HUES48 (cell line): Measurements from ENCODE around the gene PHACTR4.
"Not testable (repeated sequence)": the region's sequence is repeated elsewhere in the genome, so short reads cannot be mapped to it uniquely, and the experiment has no call there.

ENCODE experiments used
- H3K27ac ChIP-seq: one replicate; pipeline ENCODE4 v1.7.0; 2013; ENCODE audit warnings: low read depth, low read length, inconsistent platforms
- H3K27me3 ChIP-seq: 2 replicates; pipeline ENCODE4 v1.6.1; 2013; ENCODE audit warnings: mild to moderate bottlenecking, low read length; ENCODE audit not compliant: control insufficient read depth, insufficient read depth
- H3K36me3 ChIP-seq: 2 replicates; pipeline ENCODE4 v1.6.1; 2013; ENCODE audit warnings: low read length; ENCODE audit not compliant: control insufficient read depth, insufficient read depth
- H3K4me1 ChIP-seq: 2 replicates; pipeline ENCODE4 v1.6.1; 2013; ENCODE audit warnings: mild to moderate bottlenecking, low read length; ENCODE audit not compliant: control insufficient read depth, insufficient read depth
- H3K4me3 ChIP-seq: 2 replicates; pipeline ENCODE4 v1.5.1; 2013; ENCODE audit warnings: mild to moderate bottlenecking, low read depth, low read length
- H3K9ac ChIP-seq: 2 replicates; pipeline ENCODE4 v1.6.1; 2013; ENCODE audit warnings: mild to moderate bottlenecking, low read depth, low read length, moderate library complexity
- H3K9me3 ChIP-seq: 2 replicates; pipeline ENCODE4 v1.6.1; 2013; ENCODE audit warnings: low read length; ENCODE audit not compliant: control insufficient read depth, insufficient read depth

PHACTR4 gene

GRCh38 chr1:28340221-28340974 lies 29.1 kb upstream of the PHACTR4 start:
- Histone ChIP-seq H3K36me3 (peaks cover 5% of the 10 kb centered on the region), H3K9me3 (no peaks in the 10 kb centered on the region), H3K27me3 (no peaks in the 10 kb centered on the region), H3K4me1 (no peaks in the 10 kb centered on the region), H3K9ac (no peak overlapping the region), H3K4me3 (no peak overlapping the region), H3K27ac (no peak overlapping the region)

GRCh38 chr1:28341591-28341990 lies 27.9 kb upstream of the PHACTR4 start:
- Histone ChIP-seq H3K4me3 (no peak overlapping the region), H3K9me3 (no peaks in the 10 kb centered on the region)

GRCh38 chr1:28343405-28343804 lies 26.1 kb upstream of the PHACTR4 start:
- Histone ChIP-seq H3K9me3 (no peaks in the 10 kb centered on the region), H3K27me3 (no peaks in the 10 kb centered on the region), H3K36me3 (no peaks in the 10 kb centered on the region), H3K4me3 (no peak overlapping the region), H3K9ac (no peak overlapping the region), H3K27ac (no peak overlapping the region), H3K4me1 (no peaks in the 10 kb centered on the region)

More at GRCh38 chr1:28341591-28341990, 27.9 kb upstream of the PHACTR4 start:
- Histone ChIP-seq H3K27ac (no peak overlapping the region), H3K4me1 (no peaks in the 10 kb centered on the region), H3K27me3 (no peaks in the 10 kb centered on the region), H3K36me3 (no peaks in the 10 kb centered on the region), H3K9ac (no peak overlapping the region)

- H3K36me3 ChIP-seq, H3K4me1 ChIP-seq, H3K4me3 ChIP-seq, H3K9me3 ChIP-seq, H3K27ac ChIP-seq, H3K27me3 ChIP-seq, H3K9ac ChIP-seq: not testable (repeated sequence)
These were observed 16.2 kb upstream of the PHACTR4 start for GRCh38 chr1:28353248-28353810.

GRCh38 chr1:28354121-28354520 lies 15.4 kb upstream of the PHACTR4 start:
- H3K9ac ChIP-seq, result no peak overlapping the region
- no peak overlapping the region for H3K27ac ChIP-seq
- H3K9me3 ChIP-seq, result no peaks in the 10 kb centered on the region
- no peaks in the 10 kb centered on the region for H3K4me1 ChIP-seq
- H3K27me3 ChIP-seq, result no peaks in the 10 kb centered on the region
- H3K36me3 ChIP-seq, result no peaks in the 10 kb centered on the region
- H3K4me3 ChIP-seq, result no peak overlapping the region

GRCh38 chr1:28358716-28359115 lies 10.8 kb upstream of the PHACTR4 start:
- Histone ChIP-seq H3K4me1 (no peaks in the 10 kb centered on the region), H3K9ac (no peak overlapping the region), H3K4me3 (no peak overlapping the region), H3K27me3 (no peaks in the 10 kb centered on the region), H3K36me3 (no peaks in the 10 kb centered on the region), H3K27ac (no peak overlapping the region), H3K9me3 (no peaks in the 10 kb centered on the region)

GRCh38 chr1:28359592-28360239 lies 9.8 kb upstream of the PHACTR4 start:
- H3K9me3 ChIP-seq, result no peaks in the 10 kb centered on the region
- H3K9ac ChIP-seq, result no peak overlapping the region
- no peak overlapping the region for H3K27ac ChIP-seq
- H3K27me3 ChIP-seq, result no peaks in the 10 kb centered on the region
- no peak overlapping the region for H3K4me3 ChIP-seq
- no peaks in the 10 kb centered on the region for H3K4me1 ChIP-seq
- H3K36me3 ChIP-seq, result no peaks in the 10 kb centered on the region

- Histone ChIP-seq H3K4me1 (peaks cover 5% of the 10 kb centered on the region), H3K4me3 (no peak overlapping the region), H3K9ac (no peak overlapping the region), H3K9me3 (no peaks in the 10 kb centered on the region), H3K36me3 (no peaks in the 10 kb centered on the region), H3K27ac (no peak overlapping the region), H3K27me3 (no peaks in the 10 kb centered on the region)
These were observed 4.7 kb upstream of the PHACTR4 start for GRCh38 chr1:28364888-28365287.

GRCh38 chr1:28365864-28366263 lies 3.7 kb upstream of the PHACTR4 start:
- no peak overlapping the region for H3K27ac ChIP-seq
- H3K9me3 ChIP-seq, result no peaks in the 10 kb centered on the region

GRCh38 chr1:28368608-28369007 lies 932 bp upstream of the PHACTR4 start:
- not testable (repeated sequence) for H3K4me3 ChIP-seq, H3K27me3 ChIP-seq, H3K27ac ChIP-seq, H3K9me3 ChIP-seq, H3K36me3 ChIP-seq, H3K9ac ChIP-seq, H3K4me1 ChIP-seq

More at GRCh38 chr1:28365864-28366263, 3.7 kb upstream of the PHACTR4 start:
- no peaks in the 10 kb centered on the region for H3K27me3 ChIP-seq
- H3K36me3 ChIP-seq, result no peaks in the 10 kb centered on the region
- peaks cover 7% of the 10 kb centered on the region for H3K4me1 ChIP-seq
- no peak overlapping the region for H3K9ac ChIP-seq
- H3K4me3 ChIP-seq, result no peak overlapping the region
